MV-4-11 (cell line): ENCODE measurements around the gene NEK10.

Experiments used
- DNase-seq: peaks from one replicate; lab custom pipeline; 2025; lab: John Stamatoyannopoulos, UW

NEK10 gene

DNA sequence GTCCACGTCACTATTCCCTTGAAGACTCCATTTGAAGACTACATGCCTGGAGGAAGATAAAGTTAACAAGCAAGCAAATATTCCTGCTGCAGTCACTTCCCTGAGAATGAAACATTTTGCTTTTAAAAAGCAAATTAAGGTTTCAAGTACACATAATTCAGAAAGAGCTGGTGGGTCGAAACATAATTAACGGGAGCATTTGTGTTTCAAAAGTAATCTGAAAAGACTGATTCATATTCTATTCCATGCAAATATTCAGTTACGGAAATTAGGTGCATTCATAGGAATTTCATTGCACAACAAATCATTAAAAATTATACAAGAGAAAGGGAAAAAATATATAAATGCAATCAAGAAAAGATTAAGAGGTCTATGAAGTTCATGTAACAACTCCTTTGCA, 260.9 kb downstream of the NEK10 start:
- DNase-seq: no peak

GRCh38 chr3:27105904-27106303, 263.3 kb downstream of the NEK10 start:
- no peak for DNase-seq

DNA sequence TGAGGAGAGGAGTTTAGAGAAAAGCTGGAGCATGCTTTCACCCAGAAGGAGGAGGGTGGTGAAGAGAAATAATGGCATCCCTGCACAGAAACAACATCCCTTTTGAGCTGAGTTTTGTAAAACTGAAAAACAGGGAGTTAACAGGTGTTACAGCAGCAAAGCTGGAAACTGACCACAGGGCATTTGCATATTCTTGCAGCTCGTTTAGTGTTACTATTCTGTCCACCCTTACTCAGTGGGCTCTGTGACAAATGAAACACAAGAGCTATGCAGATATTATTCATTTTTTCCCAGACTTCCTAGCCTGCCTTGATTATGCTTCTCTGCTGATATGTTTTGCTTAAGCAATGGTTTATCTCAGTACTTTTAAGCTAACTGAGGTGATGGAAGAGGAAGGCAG, 272.0 kb downstream of the NEK10 start:
- no peak for DNase-seq

DNA sequence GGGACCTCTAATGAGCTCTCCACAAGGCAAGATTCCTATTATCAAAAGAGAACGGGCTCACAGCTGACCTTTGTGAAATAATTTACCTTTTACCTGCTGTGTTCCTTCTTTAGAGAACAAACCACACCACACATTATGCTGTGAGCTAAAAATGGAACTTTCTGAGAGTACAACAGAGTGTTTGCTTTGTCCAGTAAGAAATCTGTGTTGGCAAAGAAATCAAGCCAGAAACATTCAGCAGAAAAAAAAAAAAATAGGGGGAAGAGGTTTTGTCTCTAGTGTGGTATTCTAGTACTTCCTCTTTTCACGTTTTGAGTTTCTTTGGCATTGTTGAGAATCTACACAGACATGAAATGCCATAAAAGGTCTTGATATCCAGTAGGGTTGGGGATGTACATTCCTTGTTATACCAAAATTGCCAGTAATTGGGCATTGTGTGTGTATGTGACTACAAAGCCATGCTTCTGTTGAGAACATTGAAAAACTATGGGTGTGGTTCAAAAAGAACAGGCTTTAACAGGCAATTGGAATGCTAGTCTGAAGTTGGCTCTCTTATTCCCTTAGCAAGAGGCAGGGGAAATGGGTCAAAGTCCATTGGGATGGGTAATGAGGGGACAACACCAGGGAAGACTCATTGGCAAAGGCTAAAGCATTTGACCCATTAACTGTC, 273.5 kb downstream of the NEK10 start:
- peak; percentile 82 for DNase-seq

DNA sequence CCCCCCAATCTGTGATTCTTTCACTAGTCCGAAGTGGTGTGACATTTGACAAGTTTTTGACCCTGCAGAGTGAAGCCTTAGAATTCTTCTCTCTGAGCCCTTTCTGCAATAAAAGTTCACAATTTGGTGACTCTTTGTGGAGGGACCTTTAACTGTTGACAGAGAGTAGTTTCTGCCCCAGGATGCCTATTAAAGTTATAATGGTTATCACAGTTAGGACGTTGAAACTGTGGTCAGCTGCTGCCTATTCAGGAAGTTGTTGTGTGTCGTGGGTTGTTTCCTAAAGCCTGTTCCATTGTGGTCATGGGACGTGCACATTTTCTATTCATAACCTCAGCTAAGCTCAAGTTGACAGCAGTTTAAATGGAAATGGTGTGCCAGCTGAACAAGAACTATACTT, 274.5 kb downstream of the NEK10 start:
- peak; percentile 89 for DNase-seq

DNA sequence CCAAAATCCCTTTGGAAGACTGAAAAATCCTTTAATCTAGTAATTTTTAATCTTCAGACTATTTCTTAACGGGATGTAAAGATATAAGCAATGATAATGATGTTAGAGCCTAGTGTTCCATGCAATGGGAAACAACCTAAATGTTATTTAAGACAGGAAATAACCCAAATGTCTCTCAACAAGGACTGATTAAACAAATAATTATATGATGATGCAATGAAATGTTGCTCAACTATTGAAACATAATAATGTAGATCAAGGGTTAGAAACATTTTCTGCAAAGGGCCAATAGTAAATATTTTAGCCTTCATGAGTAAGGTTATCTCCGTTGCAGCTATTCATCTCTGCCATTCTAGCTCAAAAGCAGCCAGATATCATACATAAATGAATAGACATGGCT, 275.4 kb downstream of the NEK10 start:
- DNase-seq: no peak

DNA sequence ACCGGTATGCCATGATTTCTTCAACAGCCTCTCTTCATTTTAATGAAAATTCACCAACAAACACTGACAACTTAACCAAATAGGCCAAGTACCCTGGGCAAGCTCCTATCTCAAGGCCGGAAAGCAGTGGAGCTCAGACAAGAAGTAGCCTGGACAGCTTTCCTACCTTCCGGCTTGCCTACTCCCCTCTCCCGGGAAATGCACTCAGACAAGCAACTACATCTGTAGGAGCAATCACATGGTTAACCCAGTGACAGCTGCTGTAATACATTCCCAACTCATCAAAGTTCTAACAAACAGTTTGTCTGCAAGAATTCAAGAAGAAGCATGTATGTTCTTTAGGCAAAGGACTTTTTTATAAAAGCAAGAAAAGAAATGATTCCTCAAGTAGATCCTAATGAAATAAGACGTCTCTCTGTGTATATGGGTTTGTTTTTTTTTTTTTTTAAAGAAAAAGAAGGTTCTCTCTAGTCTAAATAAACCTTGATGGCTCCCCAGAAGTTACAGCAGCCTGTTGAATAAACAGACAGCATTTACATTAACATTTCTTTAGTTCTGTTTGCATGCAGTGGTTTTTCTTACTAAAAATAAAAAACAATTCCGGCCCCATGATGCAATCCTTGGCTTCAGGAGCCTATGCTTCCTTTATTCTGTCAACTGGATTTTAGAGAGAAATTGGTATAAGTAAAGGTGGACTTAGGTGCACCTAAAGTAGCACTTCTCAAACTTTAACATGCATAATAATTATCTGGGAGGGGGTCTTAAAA, 278.7 kb downstream of the NEK10 start:
- DNase-seq: peak; percentile 56

GRCh38 chr3:27089645-27090044, 279.5 kb downstream of the NEK10 start:
- no peak for DNase-seq

DNA sequence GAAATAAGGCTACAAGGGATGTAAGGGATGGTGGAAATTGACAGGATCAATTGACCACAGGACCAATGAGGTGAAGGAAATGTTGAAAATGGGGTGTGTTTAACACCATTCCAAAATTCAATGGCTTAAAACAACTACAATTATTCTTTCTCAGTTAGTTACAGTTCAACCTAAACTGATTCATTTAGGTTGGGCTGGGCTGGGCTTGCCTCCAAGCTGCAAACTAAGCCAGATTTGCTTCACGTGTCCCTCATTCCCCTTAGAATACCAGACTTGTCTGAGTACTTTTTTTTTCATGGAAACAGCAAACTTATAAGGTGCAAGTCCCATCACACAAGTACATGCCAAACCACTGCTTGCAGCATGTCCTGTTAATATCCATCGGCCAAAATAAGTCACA, 280.1 kb downstream of the NEK10 start:
- no peak for DNase-seq

DNA sequence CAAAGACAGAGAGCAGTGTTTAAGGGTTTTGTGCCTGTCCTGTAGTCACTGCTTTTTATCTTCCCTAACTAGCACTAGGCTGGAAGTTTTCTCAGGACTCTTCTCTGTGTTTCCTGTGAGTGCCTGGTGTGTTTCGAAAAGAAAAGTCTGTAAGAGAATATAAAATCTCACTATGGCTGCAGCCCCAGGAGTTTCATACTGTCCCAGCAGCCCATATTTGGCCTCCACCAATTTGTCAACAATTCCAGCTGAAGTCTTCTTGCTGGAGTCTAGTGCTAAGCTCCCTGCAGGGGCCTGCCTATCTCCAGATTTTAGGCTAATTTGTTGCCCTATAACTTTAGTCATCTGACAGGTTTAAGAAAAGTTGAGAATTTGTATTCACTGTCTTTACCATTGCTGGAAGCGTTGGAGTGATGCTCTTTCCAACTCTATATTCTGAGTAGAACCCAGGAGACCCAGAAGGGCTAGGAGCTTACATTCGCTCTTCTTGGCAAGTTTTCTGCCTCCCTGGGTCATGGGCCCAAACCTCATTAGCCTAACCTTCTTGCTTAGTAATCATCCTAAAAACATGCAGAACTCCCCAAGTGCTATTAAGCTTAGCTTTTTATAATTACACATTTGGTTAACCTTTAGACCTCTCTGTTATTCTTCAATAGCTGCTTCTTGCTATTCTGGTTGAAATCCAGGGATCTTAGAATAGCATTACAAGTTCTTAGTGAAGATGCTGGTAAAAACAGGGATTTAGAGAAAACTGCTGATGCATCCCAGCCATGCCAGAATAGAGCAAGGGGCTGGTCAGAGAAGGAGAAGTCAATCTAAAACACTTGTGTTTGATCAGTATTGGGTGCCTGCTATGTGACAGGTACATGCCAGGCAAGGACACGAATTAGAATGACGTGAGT, 283.1 kb downstream of the NEK10 start:
- no peak for DNase-seq

DNA sequence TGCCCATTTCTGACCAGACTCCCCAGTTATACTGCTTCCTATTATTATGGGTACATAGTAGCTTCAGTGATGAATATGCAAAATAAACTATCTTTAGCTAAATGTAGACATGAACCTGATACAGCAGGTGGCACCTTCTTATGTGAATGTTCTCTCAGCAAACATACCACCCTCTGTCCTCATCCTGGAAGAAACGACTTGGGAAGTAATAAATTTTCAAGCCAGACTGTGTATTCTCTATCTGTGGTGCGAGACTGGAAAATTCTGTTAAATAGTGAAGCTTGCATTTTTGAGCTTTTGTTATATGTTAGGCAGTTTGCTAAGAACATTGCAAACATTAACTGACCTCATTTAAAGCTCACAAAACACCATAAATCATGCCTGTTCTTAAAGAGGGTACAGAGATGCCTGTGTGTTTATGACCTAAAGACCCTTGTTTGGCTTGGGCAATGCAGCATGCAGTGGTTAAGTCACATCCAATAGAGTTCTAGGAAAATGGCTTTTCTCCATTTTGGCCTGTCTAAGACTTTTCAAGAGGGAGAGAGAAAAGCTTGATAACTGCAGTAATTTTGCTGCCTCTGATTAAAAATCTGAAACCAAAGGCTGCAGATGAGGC, 287.1 kb downstream of the NEK10 start:
- no peak for DNase-seq

DNA sequence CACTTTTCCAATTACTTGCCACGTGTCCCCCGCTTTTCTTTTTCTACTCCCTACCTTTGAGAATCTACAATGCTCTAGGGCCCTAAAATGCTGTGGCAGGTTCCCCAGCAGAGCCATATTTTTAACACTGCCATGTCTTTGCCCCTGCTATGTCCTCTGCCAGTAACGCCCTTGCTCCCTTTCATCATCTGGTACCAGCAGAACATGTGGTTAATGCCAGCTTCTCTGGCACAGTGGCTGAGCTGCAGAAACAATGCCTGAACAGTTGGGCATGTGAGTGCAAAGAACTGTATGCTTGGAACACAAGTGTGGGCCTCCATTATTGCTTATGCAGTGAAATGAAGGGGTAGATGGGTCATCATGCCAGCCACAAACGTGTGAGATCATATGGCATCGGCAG, 287.6 kb downstream of the NEK10 start:
- DNase-seq: no peak

DNA sequence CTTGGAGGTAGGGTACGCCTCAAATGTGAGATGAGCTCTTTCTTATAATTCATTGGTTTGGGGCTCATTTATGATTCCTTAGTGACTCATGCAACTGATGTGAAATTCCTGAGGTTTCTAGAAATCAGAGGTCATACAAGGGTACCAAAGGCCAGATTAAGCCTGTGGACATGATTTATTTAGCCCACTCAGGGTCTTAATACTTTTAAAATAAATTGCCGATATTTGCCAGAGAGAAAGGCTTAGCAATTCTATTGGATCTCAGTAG, 289.0 kb downstream of the NEK10 start:
- DNase-seq: no peak

GRCh38 chr3:27079427-27080257, 289.5 kb downstream of the NEK10 start:
- no peak for DNase-seq

- DNase-seq: no peak
Measured at GRCh38 chr3:27078246-27078913, 290.8 kb downstream of the NEK10 start.

DNA sequence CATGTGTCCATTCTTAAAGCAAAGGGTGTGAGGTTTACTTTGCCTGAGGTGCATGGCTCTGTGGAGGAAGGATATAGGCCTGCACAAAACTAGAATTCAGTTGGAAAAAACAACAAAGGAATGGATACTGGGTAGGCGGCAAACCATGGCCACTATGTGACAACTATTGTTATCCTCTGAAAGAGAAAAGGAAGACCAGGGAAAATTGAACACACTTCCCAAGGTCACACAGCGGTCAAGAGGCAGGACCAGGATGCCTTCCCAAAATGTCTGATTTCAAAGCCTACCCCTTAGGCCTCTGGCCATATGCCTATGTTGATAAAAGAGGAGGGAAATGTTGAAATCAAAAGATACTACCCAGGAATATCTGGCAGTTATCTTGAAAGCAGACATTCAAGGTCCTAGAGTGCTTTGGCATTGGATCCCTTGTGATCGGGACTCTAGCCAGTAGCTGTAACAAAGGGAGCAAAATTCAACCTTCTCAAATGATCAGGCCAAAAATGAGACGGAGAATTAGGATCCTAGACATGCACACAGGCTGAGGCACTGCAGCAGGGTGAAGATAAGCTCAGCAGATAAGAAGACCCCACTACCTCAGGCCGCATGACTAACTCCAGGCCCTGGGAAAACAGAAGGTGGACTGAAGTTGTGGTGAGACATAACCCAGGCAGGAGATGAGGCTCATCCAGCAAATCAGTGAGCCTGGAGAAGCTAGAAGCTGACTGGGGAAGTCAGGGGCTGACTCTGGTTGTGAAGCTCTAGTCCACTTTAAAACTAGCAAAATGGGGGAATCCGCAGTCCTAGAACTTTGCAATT, 292.2 kb downstream of the NEK10 start:
- DNase-seq: no peak

- DNase-seq: no peak
Measured at GRCh38 chr3:27074914-27075313, 294.3 kb downstream of the NEK10 start.

DNA sequence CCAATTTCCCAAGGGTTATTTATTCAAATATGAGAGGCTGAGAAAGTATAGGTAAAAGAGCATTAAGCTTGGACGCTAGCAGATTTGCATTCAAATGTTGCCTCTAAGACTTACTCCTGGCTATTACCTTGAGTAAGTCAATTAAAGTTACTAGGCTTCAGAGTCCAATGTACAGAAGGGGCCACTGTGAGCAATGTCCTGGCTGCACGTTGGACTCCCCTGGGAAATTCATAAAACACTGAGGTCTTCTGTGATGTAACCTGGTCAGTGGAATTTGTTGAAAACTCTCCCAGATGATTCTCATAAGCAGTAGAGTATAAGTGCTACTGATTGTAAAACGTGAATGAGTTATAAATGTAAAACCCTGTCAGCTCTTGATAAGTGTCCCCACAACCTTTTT, 295.3 kb downstream of the NEK10 start:
- no peak for DNase-seq

GRCh38 chr3:27072810-27073651, 296.2 kb downstream of the NEK10 start:
- no peak for DNase-seq
